ENCODE measurements around the gene CBR3. TPM values are rescaled to one million over a fixed set of nuclear protein-coding genes. Genes with fewer than 3 reads are reported as not detected.

The CBR3 gene
- total and polyA plus RNA-seq, 2 of the 13 experiments (the other 11 are each of a cell fraction or from before 2014, with no cell fraction given), result not detected

DNA sequence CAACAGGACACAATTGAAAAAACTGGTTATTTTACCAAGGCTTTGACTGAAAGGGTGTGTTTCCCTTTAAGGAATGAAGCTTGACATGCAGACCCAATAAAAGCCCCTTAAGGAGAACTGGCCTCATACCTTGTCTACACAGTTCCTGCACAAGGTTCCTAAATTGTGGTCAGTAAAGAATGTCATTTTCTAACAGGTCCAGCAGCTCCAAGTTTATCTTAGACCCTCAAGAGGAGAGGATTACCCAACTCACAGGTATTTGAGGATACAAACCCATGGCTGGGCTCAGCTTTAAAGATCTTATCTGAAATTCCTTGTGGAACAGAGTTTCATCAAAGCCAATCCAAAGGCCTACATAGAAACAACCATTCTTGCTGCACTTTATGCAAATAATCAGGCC, 31.4 kb upstream of the CBR3 start (continued):
- TF ChIP-seq, protein P1, sequence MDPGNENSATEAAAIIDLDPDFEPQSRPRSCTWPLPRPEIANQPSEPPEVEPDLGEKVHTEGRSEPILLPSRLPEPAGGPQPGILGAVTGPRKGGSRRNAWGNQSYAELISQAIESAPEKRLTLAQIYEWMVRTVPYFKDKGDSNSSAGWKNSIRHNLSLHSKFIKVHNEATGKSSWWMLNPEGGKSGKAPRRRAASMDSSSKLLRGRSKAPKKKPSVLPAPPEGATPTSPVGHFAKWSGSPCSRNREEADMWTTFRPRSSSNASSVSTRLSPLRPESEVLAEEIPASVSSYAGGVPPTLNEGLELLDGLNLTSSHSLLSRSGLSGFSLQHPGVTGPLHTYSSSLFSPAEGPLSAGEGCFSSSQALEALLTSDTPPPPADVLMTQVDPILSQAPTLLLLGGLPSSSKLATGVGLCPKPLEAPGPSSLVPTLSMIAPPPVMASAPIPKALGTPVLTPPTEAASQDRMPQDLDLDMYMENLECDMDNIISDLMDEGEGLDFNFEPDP (CRISPR knock-in tag; conservative IDR thresholded peaks at IDR 0.05), result no peak

DNA sequence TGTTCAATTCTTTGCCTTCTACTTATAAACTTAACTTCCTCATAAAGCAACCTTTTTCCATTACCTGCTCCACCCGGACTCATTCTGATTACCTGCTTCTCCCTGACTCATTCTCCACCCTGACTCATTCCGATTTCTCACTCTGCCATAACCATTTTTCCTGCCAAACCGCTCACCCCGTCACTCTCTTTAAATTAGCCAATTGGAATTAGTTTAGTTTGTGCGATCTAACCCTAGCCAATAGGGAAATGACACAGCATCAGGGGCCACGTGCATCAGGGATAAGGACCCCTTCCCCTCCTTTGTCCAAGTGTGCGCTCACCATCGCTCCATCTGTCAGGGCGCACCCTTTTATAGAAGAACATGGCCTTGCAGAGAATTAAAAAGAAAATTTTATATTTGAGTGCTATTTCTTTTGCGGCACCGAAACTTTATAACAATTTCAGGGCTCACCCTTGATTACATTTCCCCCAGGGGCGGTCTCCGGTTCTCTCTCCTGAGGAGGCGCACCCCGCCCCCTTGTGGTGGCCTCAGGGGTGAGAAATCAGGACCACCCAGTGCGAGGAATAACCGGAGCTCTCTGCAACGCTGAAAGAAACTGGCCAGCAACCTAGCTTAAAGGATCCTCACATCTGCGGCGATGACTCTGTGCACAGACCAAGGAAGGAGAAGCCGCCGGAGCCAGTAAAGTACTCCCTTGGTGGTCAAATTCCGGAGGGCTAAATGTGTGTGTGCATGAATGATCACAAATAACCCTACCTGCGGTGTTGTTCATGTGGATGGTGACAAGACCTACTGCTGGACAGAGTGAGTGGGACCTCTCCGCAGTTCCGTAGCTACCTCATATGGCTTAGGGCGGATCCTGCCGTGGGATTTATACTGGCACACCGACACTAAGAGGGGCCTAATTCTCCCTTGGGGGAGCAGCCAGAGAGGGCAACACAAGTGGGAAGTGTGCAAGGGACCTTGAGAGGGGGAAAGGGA, 30.3 kb upstream of the CBR3 start:
- BruUV-seq (replicated peaks), result no TSS peak
- no peaks in the 10 kb centered on the region for H4K20me1 ChIP-seq (ENCODE audit: insufficient read depth, low read length)
- H3K36me3 ChIP-seq (replicated peaks in 1 of 2; ENCODE audit: control insufficient read depth in 1 of 2, insufficient read depth in 2 of 2, low read length in 2 of 2), result no peaks in the 10 kb centered on the region
- H3K9me3 ChIP-seq (ENCODE audit: low read length), result no peaks in the 10 kb centered on the region
- intact Hi-C loops (cut with micrococcal nuclease; ENCODE audit: unreplicated experiment), result no loop called here
- H3K4me1 ChIP-seq (ENCODE audit: insufficient read depth, low read length), result no peaks in the 10 kb centered on the region
- H3K27ac ChIP-seq (ENCODE audit: extremely low read length, insufficient read depth, low read length), result no peak overlapping the region
- H3K9ac ChIP-seq (ENCODE audit: insufficient read depth, low read depth, low read length), result no peak overlapping the region
- no peak overlapping the region for H3K4me2 ChIP-seq (ENCODE audit: low read depth, low read length)
- CTCF ChIA-PET (ENCODE audit: low intra/inter-chr PET ratio, low total read pairs), result interaction anchor here (0.6 kb wide), 1 partner anchor 77 kb away, joined by 3 read pairs; no protein-coding TSS in a partner anchor
- peaks cover 0 to 10% of the 10 kb centered on the region in 2 experiments; a peak in 2 of 5 replicates for H3K27me3 ChIP-seq (ENCODE audit: control insufficient read depth in 1 of 2, insufficient read depth in 2 of 2, low read length in 2 of 2)
- TF ChIP-seq, protein P2, sequence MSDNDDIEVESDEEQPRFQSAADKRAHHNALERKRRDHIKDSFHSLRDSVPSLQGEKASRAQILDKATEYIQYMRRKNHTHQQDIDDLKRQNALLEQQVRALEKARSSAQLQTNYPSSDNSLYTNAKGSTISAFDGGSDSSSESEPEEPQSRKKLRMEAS (IDR thresholded peaks at IDR 0.05), result no peak
- TF ChIP-seq STAG1 (CRISPR knock-in tag; IDR thresholded peaks at IDR 0.05) (peak; percentile 41), RAD21 (CRISPR knock-in tag; IDR thresholded peaks at IDR 0.05) (0 out of 2 replicates have a peak, but pooled peaks have one; percentile 21), ZBTB7B (CRISPR knock-in tag; IDR thresholded peaks at IDR 0.05) (0 out of 2 replicates have a peak, but pooled peaks have one; percentile 30), SMC3 (IDR thresholded peaks at IDR 0.05; ENCODE audit: low read length) (peak; percentile 8; the same call in 1 of the 2 replicates), RORA (CRISPR knock-in tag; IDR thresholded peaks at IDR 0.05) (no peak), ZNF782 (CRISPR knock-in tag; IDR thresholded peaks at IDR 0.05; ENCODE audit: borderline replicate concordance) (no peak), SRF (IDR thresholded peaks at IDR 0.05; ENCODE audit: low read depth, low read length) (no peak)
- TF ChIP-seq, protein P3, sequence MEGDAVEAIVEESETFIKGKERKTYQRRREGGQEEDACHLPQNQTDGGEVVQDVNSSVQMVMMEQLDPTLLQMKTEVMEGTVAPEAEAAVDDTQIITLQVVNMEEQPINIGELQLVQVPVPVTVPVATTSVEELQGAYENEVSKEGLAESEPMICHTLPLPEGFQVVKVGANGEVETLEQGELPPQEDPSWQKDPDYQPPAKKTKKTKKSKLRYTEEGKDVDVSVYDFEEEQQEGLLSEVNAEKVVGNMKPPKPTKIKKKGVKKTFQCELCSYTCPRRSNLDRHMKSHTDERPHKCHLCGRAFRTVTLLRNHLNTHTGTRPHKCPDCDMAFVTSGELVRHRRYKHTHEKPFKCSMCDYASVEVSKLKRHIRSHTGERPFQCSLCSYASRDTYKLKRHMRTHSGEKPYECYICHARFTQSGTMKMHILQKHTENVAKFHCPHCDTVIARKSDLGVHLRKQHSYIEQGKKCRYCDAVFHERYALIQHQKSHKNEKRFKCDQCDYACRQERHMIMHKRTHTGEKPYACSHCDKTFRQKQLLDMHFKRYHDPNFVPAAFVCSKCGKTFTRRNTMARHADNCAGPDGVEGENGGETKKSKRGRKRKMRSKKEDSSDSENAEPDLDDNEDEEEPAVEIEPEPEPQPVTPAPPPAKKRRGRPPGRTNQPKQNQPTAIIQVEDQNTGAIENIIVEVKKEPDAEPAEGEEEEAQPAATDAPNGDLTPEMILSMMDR (CRISPR knock-in tag; IDR thresholded peaks at IDR 0.05), result peak; percentile 65
- TF ChIP-seq, protein P4, sequence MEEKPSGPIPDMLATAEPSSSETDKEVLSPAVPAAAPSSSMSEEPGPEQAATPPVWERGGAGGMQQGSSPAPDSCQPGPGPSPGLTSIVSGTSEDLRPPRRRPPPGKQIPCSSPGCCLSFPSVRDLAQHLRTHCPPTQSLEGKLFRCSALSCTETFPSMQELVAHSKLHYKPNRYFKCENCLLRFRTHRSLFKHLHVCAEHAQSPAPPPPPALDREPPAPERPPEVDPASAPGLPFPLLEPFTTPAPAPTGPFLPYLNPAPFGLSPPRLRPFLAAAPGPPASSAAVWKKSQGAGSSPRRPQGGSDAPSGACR (CRISPR knock-in tag; IDR thresholded peaks at IDR 0.05), result no peak
- TF ChIP-seq, protein P5, sequence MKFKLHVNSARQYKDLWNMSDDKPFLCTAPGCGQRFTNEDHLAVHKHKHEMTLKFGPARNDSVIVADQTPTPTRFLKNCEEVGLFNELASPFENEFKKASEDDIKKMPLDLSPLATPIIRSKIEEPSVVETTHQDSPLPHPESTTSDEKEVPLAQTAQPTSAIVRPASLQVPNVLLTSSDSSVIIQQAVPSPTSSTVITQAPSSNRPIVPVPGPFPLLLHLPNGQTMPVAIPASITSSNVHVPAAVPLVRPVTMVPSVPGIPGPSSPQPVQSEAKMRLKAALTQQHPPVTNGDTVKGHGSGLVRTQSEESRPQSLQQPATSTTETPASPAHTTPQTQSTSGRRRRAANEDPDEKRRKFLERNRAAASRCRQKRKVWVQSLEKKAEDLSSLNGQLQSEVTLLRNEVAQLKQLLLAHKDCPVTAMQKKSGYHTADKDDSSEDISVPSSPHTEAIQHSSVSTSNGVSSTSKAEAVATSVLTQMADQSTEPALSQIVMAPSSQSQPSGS (CRISPR knock-in tag; IDR thresholded peaks at IDR 0.05), result no peak
- TF ChIP-seq, protein P6, sequence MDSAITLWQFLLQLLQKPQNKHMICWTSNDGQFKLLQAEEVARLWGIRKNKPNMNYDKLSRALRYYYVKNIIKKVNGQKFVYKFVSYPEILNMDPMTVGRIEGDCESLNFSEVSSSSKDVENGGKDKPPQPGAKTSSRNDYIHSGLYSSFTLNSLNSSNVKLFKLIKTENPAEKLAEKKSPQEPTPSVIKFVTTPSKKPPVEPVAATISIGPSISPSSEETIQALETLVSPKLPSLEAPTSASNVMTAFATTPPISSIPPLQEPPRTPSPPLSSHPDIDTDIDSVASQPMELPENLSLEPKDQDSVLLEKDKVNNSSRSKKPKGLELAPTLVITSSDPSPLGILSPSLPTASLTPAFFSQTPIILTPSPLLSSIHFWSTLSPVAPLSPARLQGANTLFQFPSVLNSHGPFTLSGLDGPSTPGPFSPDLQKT (CRISPR knock-in tag; IDR thresholded peaks at IDR 0.05; ENCODE audit: borderline replicate concordance), result no peak
- WGBS (ENCODE audit: low lambda C conversion rate), result 57% methylated on average over 21 of the region's 29 CpGs
- ATAC-seq (peak; percentile 77), DNase-seq (ENCODE audit: low spot score) (no peak), FAIRE-seq (no peak)
- POLR2A ChIA-PET, result no interaction called here
- no peaks in the 10 kb centered on the region for H3K79me2 ChIP-seq (ENCODE audit: insufficient read depth, low read length)
- H2AFZ ChIP-seq (ENCODE audit: low read length), result no peak overlapping the region
- no peak overlapping the region for H3K4me3 ChIP-seq (replicated peaks in 1 of 3; ENCODE audit: insufficient read depth in 1 of 3, low read depth in 2 of 3, low read length in 3 of 3)
- in situ Hi-C loops (cut with HindIII; ENCODE audit: extremely low pct_ligation_motif_present, low pct_unique_long_range_greater_than_20kb), result no loop called here
